Tibial artery (tissue), 4 donors: ENCODE measurements around the gene CHRNA9.

Source experiments
- DNase-seq, 2 donors: peaks; one replicate each; pipeline ENCODE4 v3.0.0-alpha.2; 2019
- H3K27ac ChIP-seq, 2 donors: fragments of 200-600 bp; sonication (generic) in 1 of 2; 1 replicate in 1 of 2; 2 replicates in 1 of 2; pipeline ENCODE4 v1.5.1; 2018 to 2019; ENCODE audit warnings: mild to moderate bottlenecking in 1 of 2
- H3K27me3 ChIP-seq, 2 donors: fragments of 200-600 bp; sonication (generic) in 1 of 2; one replicate each; pipeline versions ENCODE4 v1.5.1 to v1.6.0; 2016 to 2019
- H3K36me3 ChIP-seq, 3 donors: fragments of 200-600 bp; sonication (generic) in 2 of 3; one replicate each; pipeline ENCODE4 v1.5.1; 2016 to 2019; ENCODE audit warnings: mild to moderate bottlenecking in 2 of 3
- H3K4me1 ChIP-seq, 4 donors: fragments of 200-600 bp; sonication (generic) in 2 of 4; 1 replicate in 3 of 4; 2 replicates in 1 of 4; pipeline ENCODE4 v1.5.1; 2016 to 2019
- H3K4me3 ChIP-seq, 2 donors: fragments of 200-600 bp; sonication (generic) in 1 of 2; 1 replicate in 1 of 2; 2 replicates in 1 of 2; pipeline ENCODE4 v1.5.1; 2018 to 2019; ENCODE audit warnings: mild to moderate bottlenecking in 2 of 2
- H3K9me3 ChIP-seq, 3 donors: fragments of 200-600 bp; sonication (generic) in 1 of 3; one replicate each; pipeline ENCODE4 v1.5.1; 2016 to 2019
- CTCF ChIP-seq, 2 experiments: fragments of 200-600 bp in 1 of 2; fragments of 450-650 bp in 1 of 2; IDR thresholded peaks; one replicate each; pipeline ENCODE4 v1.5.1; 2017 to 2019; ENCODE audit warnings: antibody characterized with exemption in 2 of 2, mild to moderate bottlenecking in 1 of 2, moderate library complexity in 1 of 2
- intact Hi-C: fragments of 100-400 bp; cut with DNase I; formaldehyde crosslinking; loops from one replicate; pipeline ENCODE4 v1.15.0; 2023; ENCODE audit warnings: low total_unique reads

CHRNA9 gene

DNA sequence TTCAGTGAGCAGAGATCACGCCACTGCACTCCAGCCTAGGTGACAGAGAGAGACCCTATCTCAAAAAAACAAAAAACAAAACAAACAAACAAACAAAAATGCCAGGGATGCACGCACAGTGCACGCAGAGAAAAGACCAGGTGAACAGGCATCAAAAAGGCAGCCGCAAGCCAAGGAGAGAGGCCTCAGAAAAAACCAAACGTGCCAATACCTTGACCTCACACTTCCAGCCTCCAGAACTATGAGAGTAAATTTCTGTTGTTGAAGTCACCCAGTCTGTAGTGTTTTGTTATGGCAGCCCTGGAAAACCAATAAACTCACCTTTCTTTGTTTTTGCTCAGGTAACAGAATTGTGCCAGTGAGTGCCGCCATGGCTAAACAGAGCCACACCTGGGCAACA is 66.0 kb downstream of the CHRNA9 start:
- Histone ChIP-seq H3K4me1 (peaks cover 0 to 2% (median under 1%) of the 10 kb centered on the region in 4 donors), H3K9me3 (no peaks in the 10 kb centered on the region), H3K36me3 (no peaks in the 10 kb centered on the region), H3K27me3 (no peaks in the 10 kb centered on the region), H3K4me3 (no peak overlapping the region), H3K27ac (no peak overlapping the region)
- DNase-seq: no peak
- TF ChIP-seq CTCF (IDR thresholded peaks at IDR 0.05): no peak
- intact Hi-C loops: no loop called here

GRCh38 chr4:40401631-40402030 is 66.5 kb downstream of the CHRNA9 start:
- Histone ChIP-seq H3K4me1 (no peaks in the 10 kb centered on the region), H3K9me3 (no peaks in the 10 kb centered on the region), H3K4me3 (no peak overlapping the region), H3K27ac (no peak overlapping the region), H3K36me3 (no peaks in the 10 kb centered on the region), H3K27me3 (no peaks in the 10 kb centered on the region)
- intact Hi-C loops: no loop called here
- TF ChIP-seq CTCF (IDR thresholded peaks at IDR 0.05): no peak
- no peak for DNase-seq

DNA sequence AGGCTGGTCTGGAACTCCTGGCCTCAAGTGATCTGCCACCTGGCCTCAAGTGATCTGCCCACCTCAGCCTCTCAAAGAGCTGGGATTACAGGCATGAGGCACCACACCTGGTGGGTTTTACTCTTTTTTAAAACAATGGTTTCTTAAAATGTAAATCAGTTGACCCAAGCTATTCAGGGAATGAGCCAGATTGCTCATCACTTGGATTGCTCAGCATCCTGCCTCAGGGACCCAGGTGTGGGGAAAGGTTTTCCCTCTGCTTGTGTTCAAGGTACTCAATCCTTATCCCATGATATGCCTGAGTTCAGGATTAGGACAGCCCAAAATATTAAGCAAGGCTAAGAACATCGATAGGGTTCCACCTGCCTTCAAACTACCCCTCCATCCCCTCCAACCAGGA is 67.4 kb downstream of the CHRNA9 start:
- no peaks in the 10 kb centered on the region for H3K36me3 ChIP-seq
- H3K4me1 ChIP-seq: no peaks in the 10 kb centered on the region
- no peak overlapping the region for H3K27ac ChIP-seq
- DNase-seq: no peak
- no peak for TF ChIP-seq CTCF (IDR thresholded peaks at IDR 0.05)
- H3K4me3 ChIP-seq: no peak overlapping the region
- no peaks in the 10 kb centered on the region for H3K9me3 ChIP-seq
- intact Hi-C loops: no loop called here
- no peaks in the 10 kb centered on the region for H3K27me3 ChIP-seq

DNA sequence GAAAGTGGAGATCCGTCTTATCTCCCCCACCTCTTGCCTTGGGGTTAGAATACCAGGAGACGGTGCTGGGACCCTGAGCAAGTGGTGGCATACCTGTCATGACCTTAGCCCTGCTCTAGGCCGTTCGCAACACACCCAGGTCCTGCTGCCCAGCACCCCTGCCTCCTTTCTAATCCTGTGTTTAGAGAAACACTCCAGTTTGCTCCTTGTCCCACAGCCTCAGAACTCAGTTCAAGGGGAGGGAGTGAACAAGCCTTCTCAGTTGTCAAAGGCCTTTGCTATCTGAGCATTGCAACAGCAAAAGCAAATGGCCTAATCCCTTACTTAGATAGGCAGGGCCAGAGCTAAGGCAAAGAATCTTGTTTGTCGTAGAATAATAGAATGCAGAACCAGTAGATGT is 67.9 kb downstream of the CHRNA9 start:
- H3K27ac ChIP-seq: no peak overlapping the region
- no peak for TF ChIP-seq CTCF (IDR thresholded peaks at IDR 0.05)
- intact Hi-C loops: no loop called here
- H3K36me3 ChIP-seq: no peaks in the 10 kb centered on the region
- H3K9me3 ChIP-seq: no peaks in the 10 kb centered on the region
- H3K4me1 ChIP-seq: no peaks in the 10 kb centered on the region
- no peak for DNase-seq
- H3K4me3 ChIP-seq: no peak overlapping the region
- no peaks in the 10 kb centered on the region for H3K27me3 ChIP-seq
